ENCODE data around the gene CTXN3. TPM values are rescaled to one million over a fixed set of nuclear protein-coding genes. Genes with fewer than 3 reads are reported as not detected.

The CTXN3 gene
- total and polyA plus RNA-seq, 2 donors (not counting 3 experiments of a cell fraction or from before 2014, with no cell fraction given): not detected

DNA sequence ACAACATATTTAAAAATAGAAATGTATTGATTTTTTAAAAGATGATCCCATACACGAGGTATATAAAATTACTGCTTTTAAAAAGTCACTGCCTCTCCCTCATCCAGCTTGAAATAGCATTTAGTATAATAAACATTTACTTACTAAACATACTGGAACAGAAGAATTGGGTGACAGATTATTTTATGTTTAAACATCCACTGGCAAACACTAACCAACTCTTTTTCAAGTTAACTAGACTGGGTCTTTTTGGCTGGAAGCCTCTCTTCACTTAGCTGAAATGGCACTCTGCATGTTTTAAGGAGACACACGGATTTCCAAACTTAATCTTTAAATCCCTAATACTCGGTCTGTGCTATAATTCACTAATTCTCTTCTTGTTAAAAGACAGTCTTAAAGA is 19.0 kb downstream of the CTXN3 start:
- peak; percentile 4 for FAIRE-seq
- DNase-seq (ENCODE audit: low read depth, low spot score): no peak
- H3K4me1 ChIP-seq (ENCODE audit: control insufficient read depth, extremely low read depth, insufficient read depth, low read length): no peaks in the 10 kb centered on the region
- no peaks in the 10 kb centered on the region for H3K9me1 ChIP-seq (replicated peaks; ENCODE audit: control insufficient read depth, extremely low read depth, insufficient read depth, low read length)
- H3K27ac ChIP-seq (ENCODE audit: insufficient read depth, low read depth, low read length): no peak overlapping the region
- no peak overlapping the region for H3K9ac ChIP-seq (replicated peaks; ENCODE audit: extremely low read depth, insufficient read depth, low read length)
- ChIA-PET CTCF (no interaction called here), POLR2A (no interaction called here)
- dilution Hi-C loops (cut with MboI; ENCODE audit: extremely low pct_ligation_motif_present, low sequenced_read_pairs): no loop called here
- TF ChIP-seq MYC (IDR thresholded peaks at IDR 0.05; ENCODE audit: low read depth, low read length): no peak
- TF ChIP-seq EZH2 (IDR thresholded peaks at IDR 0.05; ENCODE audit: borderline replicate concordance, low read depth, low read length, severe bottlenecking): no peak
- TF ChIP-seq, protein P1, sequence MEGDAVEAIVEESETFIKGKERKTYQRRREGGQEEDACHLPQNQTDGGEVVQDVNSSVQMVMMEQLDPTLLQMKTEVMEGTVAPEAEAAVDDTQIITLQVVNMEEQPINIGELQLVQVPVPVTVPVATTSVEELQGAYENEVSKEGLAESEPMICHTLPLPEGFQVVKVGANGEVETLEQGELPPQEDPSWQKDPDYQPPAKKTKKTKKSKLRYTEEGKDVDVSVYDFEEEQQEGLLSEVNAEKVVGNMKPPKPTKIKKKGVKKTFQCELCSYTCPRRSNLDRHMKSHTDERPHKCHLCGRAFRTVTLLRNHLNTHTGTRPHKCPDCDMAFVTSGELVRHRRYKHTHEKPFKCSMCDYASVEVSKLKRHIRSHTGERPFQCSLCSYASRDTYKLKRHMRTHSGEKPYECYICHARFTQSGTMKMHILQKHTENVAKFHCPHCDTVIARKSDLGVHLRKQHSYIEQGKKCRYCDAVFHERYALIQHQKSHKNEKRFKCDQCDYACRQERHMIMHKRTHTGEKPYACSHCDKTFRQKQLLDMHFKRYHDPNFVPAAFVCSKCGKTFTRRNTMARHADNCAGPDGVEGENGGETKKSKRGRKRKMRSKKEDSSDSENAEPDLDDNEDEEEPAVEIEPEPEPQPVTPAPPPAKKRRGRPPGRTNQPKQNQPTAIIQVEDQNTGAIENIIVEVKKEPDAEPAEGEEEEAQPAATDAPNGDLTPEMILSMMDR (IDR thresholded peaks at IDR 0.05; ENCODE audit: extremely low read depth in 1 of 2, insufficient read depth in 1 of 2, low read depth in 1 of 2, low read length in 2 of 2): no peak
- no peak for TF ChIP-seq JUN (IDR thresholded peaks at IDR 0.05; ENCODE audit: borderline replicate concordance, insufficient read depth, insufficient read length, low read depth)
- no TSS peak for BruUV-seq (replicated peaks)
- H3K79me2 ChIP-seq (ENCODE audit: control insufficient read depth, insufficient read depth, low read length): no peaks in the 10 kb centered on the region
- no peaks in the 10 kb centered on the region for H3K9me3 ChIP-seq (replicated peaks; ENCODE audit: control insufficient read depth, insufficient read depth, low read length)
- peaks cover 0 to 1% of the 10 kb centered on the region in 2 experiments for H3K27me3 ChIP-seq (ENCODE audit: control insufficient read depth in 2 of 2, insufficient read depth in 2 of 2, low read length in 2 of 2)
- no peak overlapping the region for H2AFZ ChIP-seq (ENCODE audit: low read depth, low read length)
- no peaks in the 10 kb centered on the region for H4K20me1 ChIP-seq (replicated peaks; ENCODE audit: control insufficient read depth, extremely low read depth, insufficient read depth, low read length)
- H3K36me3 ChIP-seq (ENCODE audit: control insufficient read depth in 2 of 2, extremely low read depth in 1 of 2, insufficient read depth in 2 of 2, low read length in 2 of 2): no peaks in the 10 kb centered on the region
- intact Hi-C loops (cut with micrococcal nuclease): no loop called here
- no peak overlapping the region for H3K4me2 ChIP-seq (ENCODE audit: insufficient read depth, low read length)
- H3K4me3 ChIP-seq (replicated peaks in 1 of 3; ENCODE audit: insufficient read depth in 1 of 3, low read depth in 1 of 3, low read length in 3 of 3): no peak overlapping the region

DNA sequence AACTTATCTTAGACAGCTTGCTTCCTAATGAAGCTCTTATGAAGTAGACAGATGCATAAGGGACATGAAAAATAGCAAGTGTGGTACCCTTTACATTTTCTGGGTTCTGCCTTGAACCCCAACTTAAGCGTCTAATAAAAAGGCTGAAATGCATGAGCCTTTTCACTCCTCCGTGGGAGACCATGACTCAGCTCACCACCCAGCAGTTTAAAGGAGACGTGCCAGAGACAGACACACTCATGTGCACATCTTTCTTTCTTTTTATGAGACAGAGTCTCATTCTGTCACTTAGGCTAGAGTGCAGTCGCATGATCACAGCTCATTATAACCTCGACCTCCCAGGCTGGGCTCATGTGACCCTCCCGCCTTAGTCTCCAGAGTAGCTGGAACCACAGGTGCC is 22.3 kb downstream of the CTXN3 start:
- H3K9me1 ChIP-seq (replicated peaks; ENCODE audit: control insufficient read depth, extremely low read depth, insufficient read depth, low read length): no peaks in the 10 kb centered on the region
- no peak overlapping the region for H3K9ac ChIP-seq (replicated peaks; ENCODE audit: extremely low read depth, insufficient read depth, low read length)
- no peaks in the 10 kb centered on the region for H3K27me3 ChIP-seq (ENCODE audit: control insufficient read depth in 2 of 2, insufficient read depth in 2 of 2, low read length in 2 of 2)
- FAIRE-seq (no peak), DNase-seq (ENCODE audit: low read depth, low spot score) (no peak)
- H4K20me1 ChIP-seq (replicated peaks; ENCODE audit: control insufficient read depth, extremely low read depth, insufficient read depth, low read length): no peaks in the 10 kb centered on the region
- dilution Hi-C loops (cut with MboI; ENCODE audit: extremely low pct_ligation_motif_present, low sequenced_read_pairs): no loop called here
- no peaks in the 10 kb centered on the region for H3K36me3 ChIP-seq (ENCODE audit: control insufficient read depth in 2 of 2, extremely low read depth in 1 of 2, insufficient read depth in 2 of 2, low read length in 2 of 2)
- no peaks in the 10 kb centered on the region for H3K9me3 ChIP-seq (replicated peaks; ENCODE audit: control insufficient read depth, insufficient read depth, low read length)
- BruUV-seq (replicated peaks): no TSS peak
- H2AFZ ChIP-seq (ENCODE audit: low read depth, low read length): no peak overlapping the region
- H3K4me3 ChIP-seq (replicated peaks in 1 of 3; ENCODE audit: insufficient read depth in 1 of 3, low read depth in 1 of 3, low read length in 3 of 3): no peak overlapping the region
- POLR2A ChIA-PET: no interaction called here
- intact Hi-C loops (cut with micrococcal nuclease): no loop called here
- no peaks in the 10 kb centered on the region for H3K4me1 ChIP-seq (ENCODE audit: control insufficient read depth, extremely low read depth, insufficient read depth, low read length)
- no peak for TF ChIP-seq EZH2 (IDR thresholded peaks at IDR 0.05; ENCODE audit: borderline replicate concordance, low read depth, low read length, severe bottlenecking)
- TF ChIP-seq MAX (IDR thresholded peaks at IDR 0.05; ENCODE audit: insufficient read depth, insufficient read length): no peak
- H3K79me2 ChIP-seq (ENCODE audit: control insufficient read depth, insufficient read depth, low read length): no peaks in the 10 kb centered on the region
- no peak overlapping the region for H3K27ac ChIP-seq (ENCODE audit: insufficient read depth, low read depth, low read length)
- CTCF ChIA-PET: interaction anchor here (1.2 kb wide), 1 partner anchor 23 kb away, joined by 3 read pairs; the partner anchor contains the start of gene CTXN3
- H3K4me2 ChIP-seq (ENCODE audit: insufficient read depth, low read length): no peak overlapping the region
